ENCODE data around the gene HSPA1A. TPM values are rescaled to one million over a fixed set of nuclear protein-coding genes. Genes with fewer than 3 reads are reported as not detected.
A peak's percentile ranks its signal among the peaks of the same experiment; 100 is the strongest.
"Not testable (repeated sequence)": the region's sequence is repeated elsewhere in the genome, so short reads cannot be mapped to it uniquely, and the experiment has no call there.

HSPA1A gene
- polyA plus RNA-seq, 3 donors = 84.4 to 121 (median 116) TPM

GRCh38 chr6:31850765-31851484, 35.6 kb downstream of the HSPA1A start:
- no peak for DNase-seq (ENCODE audit: extremely low read depth in 1 of 11, low read depth in 9 of 11, low spot score in 4 of 11)

- DNase-seq (ENCODE audit: extremely low read depth in 1 of 11, low read depth in 9 of 11, low spot score in 4 of 11) = no peak
Measured at GRCh38 chr6:31851485-31851832, 36.1 kb downstream of the HSPA1A start.

GRCh38 chr6:31851980-31852718, 36.8 kb downstream of the HSPA1A start:
- not testable (repeated sequence) for DNase-seq (ENCODE audit: extremely low read depth in 1 of 11, low read depth in 9 of 11, low spot score in 4 of 11)

- not testable (repeated sequence) for DNase-seq (ENCODE audit: extremely low read depth in 1 of 11, low read depth in 9 of 11, low spot score in 4 of 11)
Measured at GRCh38 chr6:31857774-31858173, 42.4 kb downstream of the HSPA1A start.

- no peak for DNase-seq (ENCODE audit: extremely low read depth in 1 of 11, low read depth in 9 of 11, low spot score in 4 of 11)
Measured at GRCh38 chr6:31858707-31859106, 43.4 kb downstream of the HSPA1A start.

- DNase-seq (ENCODE audit: extremely low read depth in 1 of 11, low read depth in 9 of 11, low spot score in 4 of 11) = no peak
Measured at GRCh38 chr6:31859923-31860322, 44.6 kb downstream of the HSPA1A start.

- DNase-seq (ENCODE audit: extremely low read depth in 1 of 11, low read depth in 9 of 11, low spot score in 4 of 11) = no peak
Measured at GRCh38 chr6:31860349-31860748, 45.0 kb downstream of the HSPA1A start.

- no peak for DNase-seq (ENCODE audit: extremely low read depth in 1 of 11, low read depth in 9 of 11, low spot score in 4 of 11)
Measured at GRCh38 chr6:31861150-31861549, 45.8 kb downstream of the HSPA1A start.

GRCh38 chr6:31861919-31862343, 46.6 kb downstream of the HSPA1A start:
- no peak for DNase-seq (ENCODE audit: extremely low read depth in 1 of 11, low read depth in 9 of 11, low spot score in 4 of 11)

- DNase-seq (ENCODE audit: extremely low read depth in 1 of 11, low read depth in 9 of 11, low spot score in 4 of 11) = peak; percentile 96 to 100 (median 99)
Measured at GRCh38 chr6:31862344-31863235, 47.2 kb downstream of the HSPA1A start, which contains the start of gene NEU1. NEU1 (minus strand) TSS chr6:31862821; CDS start chr6:31862776, 45 bp downstream.

- DNase-seq (ENCODE audit: extremely low read depth in 1 of 11, low read depth in 9 of 11, low spot score in 4 of 11) = not testable (repeated sequence)
Measured at GRCh38 chr6:31864123-31864562, 48.8 kb downstream of the HSPA1A start.

GRCh38 chr6:31864818-31865204, 49.5 kb downstream of the HSPA1A start:
- no peak for DNase-seq (ENCODE audit: extremely low read depth in 1 of 11, low read depth in 9 of 11, low spot score in 4 of 11)

- no peak for DNase-seq (ENCODE audit: extremely low read depth in 1 of 11, low read depth in 9 of 11, low spot score in 4 of 11)
Measured at GRCh38 chr6:31865205-31866118, 50.1 kb downstream of the HSPA1A start.

Other genes starting within 250 kb of the HSPA1A start
- under 1 TPM; 0.26 to 0.43 (median 0.33) TPM for gene LTA, start 243.3 kb upstream of the HSPA1A start, polyA plus RNA-seq (ENCODE audit: insufficient read length in 3 of 3)
- under 1 TPM; 0.18 to 0.40 (median 0.24) TPM for gene TNF, start 240.0 kb upstream of the HSPA1A start, polyA plus RNA-seq (ENCODE audit: insufficient read length in 3 of 3)
- 1 to 10 TPM in 2 of 3 donors, under 1 TPM in 1; 0.53 to 2.3 (median 2.2) TPM for gene LTB, start 233.1 kb upstream of the HSPA1A start, polyA plus RNA-seq (ENCODE audit: insufficient read length in 3 of 3)
- 1 to 10 TPM; 4.4 to 6.5 (median 6.3) TPM for gene LST1, start 229.3 kb upstream of the HSPA1A start, polyA plus RNA-seq (ENCODE audit: insufficient read length in 3 of 3)
- gene NCR3, start 222.5 kb upstream of the HSPA1A start, polyA plus RNA-seq (ENCODE audit: insufficient read length in 3 of 3) = under 1 TPM in 2 of 3 donors, not detected in 1; 0.19 TPM
- 10 to 100 TPM; 63.3 to 80.6 (median 78.2) TPM for gene AIF1, start 200.3 kb upstream of the HSPA1A start, polyA plus RNA-seq (ENCODE audit: insufficient read length in 3 of 3)
- gene PRRC2A, start 194.8 kb upstream of the HSPA1A start, polyA plus RNA-seq (ENCODE audit: insufficient read length in 3 of 3) = 100 to 1,000 TPM; 161 to 211 (median 207) TPM
- 100 to 1,000 TPM; 243 to 263 (median 257) TPM for gene BAG6, start 162.9 kb upstream of the HSPA1A start, polyA plus RNA-seq (ENCODE audit: insufficient read length in 3 of 3)
- 100 to 1,000 TPM; 105 to 114 (median 110) TPM for gene APOM, start 159.6 kb upstream of the HSPA1A start, polyA plus RNA-seq (ENCODE audit: insufficient read length in 3 of 3)
- gene C6orf47, start 154.8 kb upstream of the HSPA1A start, polyA plus RNA-seq (ENCODE audit: insufficient read length in 3 of 3) = 10 to 100 TPM; 17.3 to 22.9 (median 18.4) TPM
- 10 to 100 TPM; 28.1 to 33.1 (median 29.9) TPM for gene GPANK1, start 150.5 kb upstream of the HSPA1A start, polyA plus RNA-seq (ENCODE audit: insufficient read length in 3 of 3)
- gene CSNK2B, start 149.5 kb upstream of the HSPA1A start, polyA plus RNA-seq (ENCODE audit: insufficient read length in 3 of 3) = 100 to 1,000 TPM; 232 to 252 (median 246) TPM
- gene LY6G5B, start 145.6 kb upstream of the HSPA1A start, polyA plus RNA-seq (ENCODE audit: insufficient read length in 3 of 3) = 10 to 100 TPM; 22.8 to 30.6 (median 25.3) TPM
- gene LY6G5C, start 134.5 kb upstream of the HSPA1A start, polyA plus RNA-seq (ENCODE audit: insufficient read length in 3 of 3) = 1 to 10 TPM; 2.4 to 3.5 (median 3.4) TPM
- 10 to 100 TPM; 52.4 to 70.9 (median 61.6) TPM for gene ABHD16A, start 112.2 kb upstream of the HSPA1A start, polyA plus RNA-seq (ENCODE audit: insufficient read length in 3 of 3)
- 1 to 10 TPM in 1 of 3 donors, under 1 TPM in 2; 0.44 to 1.2 (median 0.73) TPM for gene LY6G6F, start 108.7 kb upstream of the HSPA1A start, polyA plus RNA-seq (ENCODE audit: insufficient read length in 3 of 3)
- under 1 TPM in 1 of 3 donors, not detected in 2; 0.20 TPM for gene LY6G6D, start 100.2 kb upstream of the HSPA1A start, polyA plus RNA-seq (ENCODE audit: insufficient read length in 3 of 3)
- gene LY6G6C, start 93.8 kb upstream of the HSPA1A start, polyA plus RNA-seq (ENCODE audit: insufficient read length in 3 of 3) = under 1 TPM in 2 of 3 donors, not detected in 1; 0.26 to 0.41 TPM
- 1 to 10 TPM; 1.6 TPM for gene MPIG6B, start 92.2 kb upstream of the HSPA1A start, polyA plus RNA-seq (ENCODE audit: insufficient read length in 3 of 3)
- 100 to 1,000 TPM; 152 to 237 (median 188) TPM for gene DDAH2, start 86.2 kb upstream of the HSPA1A start, polyA plus RNA-seq (ENCODE audit: insufficient read length in 3 of 3)
- 100 to 1,000 TPM; 268 to 296 (median 292) TPM for gene CLIC1, start 79.0 kb upstream of the HSPA1A start, polyA plus RNA-seq (ENCODE audit: insufficient read length in 3 of 3)
- 10 to 100 TPM; 21.4 to 59.0 (median 22.1) TPM for gene MSH5, start 75.5 kb upstream of the HSPA1A start, polyA plus RNA-seq (ENCODE audit: insufficient read length in 3 of 3)
- 10 to 100 TPM in 2 of 3 donors, 1 to 10 TPM in 1; 6.8 to 17.2 (median 10.0) TPM for gene SAPCD1, start 52.9 kb upstream of the HSPA1A start, polyA plus RNA-seq (ENCODE audit: insufficient read length in 3 of 3)
- 10 to 100 TPM in 1 of 3 donors, 1 to 10 TPM in 2; 7.3 to 13.9 (median 8.5) TPM for gene VWA7, start 38.2 kb upstream of the HSPA1A start, polyA plus RNA-seq (ENCODE audit: insufficient read length in 3 of 3)
- gene VARS1, start 19.8 kb upstream of the HSPA1A start, polyA plus RNA-seq (ENCODE audit: insufficient read length in 3 of 3) = 10 to 100 TPM; 58.7 to 72.2 (median 61.2) TPM
- gene LSM2, start 8.6 kb upstream of the HSPA1A start, polyA plus RNA-seq (ENCODE audit: insufficient read length in 3 of 3) = 10 to 100 TPM; 72.1 to 90.4 (median 82.4) TPM
- 1 to 10 TPM; 3.3 to 5.0 (median 4.0) TPM for gene HSPA1L, start 260 bp upstream of the HSPA1A start, polyA plus RNA-seq (ENCODE audit: insufficient read length in 3 of 3)
- 100 to 1,000 TPM; 119 to 167 (median 142) TPM for gene HSPA1B, start 12.2 kb downstream of the HSPA1A start, polyA plus RNA-seq (ENCODE audit: insufficient read length in 3 of 3)
- 10 to 100 TPM; 74.6 to 79.3 (median 78.1) TPM for gene NEU1, start 47.3 kb downstream of the HSPA1A start, polyA plus RNA-seq (ENCODE audit: insufficient read length in 3 of 3)
- 10 to 100 TPM; 40.7 to 82.8 (median 51.9) TPM for gene SLC44A4, start 63.5 kb downstream of the HSPA1A start, polyA plus RNA-seq (ENCODE audit: insufficient read length in 3 of 3)
- 10 to 100 TPM; 74.6 to 98.4 (median 83.9) TPM for gene EHMT2, start 82.2 kb downstream of the HSPA1A start, polyA plus RNA-seq (ENCODE audit: insufficient read length in 3 of 3)
- 10 to 100 TPM; 23.4 to 35.5 (median 23.6) TPM for gene ZBTB12, start 86.5 kb downstream of the HSPA1A start, polyA plus RNA-seq (ENCODE audit: insufficient read length in 3 of 3)
- gene C2, start 112.2 kb downstream of the HSPA1A start, polyA plus RNA-seq (ENCODE audit: insufficient read length in 3 of 3) = 1 to 10 TPM; 3.0 to 4.2 (median 4.0) TPM
- 1 to 10 TPM; 5.2 to 8.7 (median 6.6) TPM for gene CFB, start 130.6 kb downstream of the HSPA1A start, polyA plus RNA-seq (ENCODE audit: insufficient read length in 3 of 3)
- 100 to 1,000 TPM in 1 of 3 donors, 10 to 100 TPM in 2; 89.5 to 103 (median 91.3) TPM for gene NELFE, start 143.4 kb downstream of the HSPA1A start, polyA plus RNA-seq (ENCODE audit: insufficient read length in 3 of 3)
- 10 to 100 TPM; 42.3 to 49.0 (median 47.7) TPM for gene SKIC2, start 143.6 kb downstream of the HSPA1A start, polyA plus RNA-seq (ENCODE audit: insufficient read length in 3 of 3)
- 10 to 100 TPM; 22.1 to 32.3 (median 31.7) TPM for gene DXO, start 156.6 kb downstream of the HSPA1A start, polyA plus RNA-seq (ENCODE audit: insufficient read length in 3 of 3)
- gene C4A, start 166.5 kb downstream of the HSPA1A start, polyA plus RNA-seq (ENCODE audit: insufficient read length in 3 of 3) = 10 to 100 TPM; 15.7 to 22.4 (median 22.4) TPM
- gene C4B, start 199.3 kb downstream of the HSPA1A start, polyA plus RNA-seq (ENCODE audit: insufficient read length in 3 of 3) = 10 to 100 TPM; 17.4 to 23.3 (median 22.1) TPM
- 1 to 10 TPM in 1 of 3 donors, under 1 TPM in 2; 0.24 to 1.0 (median 0.29) TPM for gene CYP21A2, start 222.9 kb downstream of the HSPA1A start, polyA plus RNA-seq (ENCODE audit: insufficient read length in 3 of 3)